ENCODE data around the gene ABCB11.
"Not testable (repeated sequence)": the region's sequence is repeated elsewhere in the genome, so short reads cannot be mapped to it uniquely, and the experiment has no call there.

Gene ABCB11

GRCh38 chr2:169041594-169041993, 10.5 kb upstream of the ABCB11 start:
- no peak for DNase-seq

DNA sequence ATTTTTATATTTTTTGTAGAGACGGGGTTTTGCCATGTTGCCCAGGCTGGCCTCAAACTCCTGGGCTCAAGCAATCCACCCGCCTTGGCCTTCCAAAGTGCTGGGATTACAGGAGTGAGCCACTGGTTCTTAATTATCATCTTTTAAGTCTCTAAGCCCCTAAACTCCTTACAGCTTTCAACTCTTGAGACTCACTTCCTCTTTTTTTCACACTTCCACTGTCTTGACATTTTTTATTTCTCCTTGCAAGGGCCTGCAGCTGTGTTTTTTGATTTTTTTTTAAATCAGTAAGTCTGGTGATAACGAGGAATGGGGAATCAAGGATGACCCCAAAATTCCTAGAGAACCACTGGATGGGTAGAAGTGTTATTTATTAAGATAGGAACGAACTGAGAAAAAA, 8.6 kb upstream of the ABCB11 start:
- DNase-seq: no peak

DNA sequence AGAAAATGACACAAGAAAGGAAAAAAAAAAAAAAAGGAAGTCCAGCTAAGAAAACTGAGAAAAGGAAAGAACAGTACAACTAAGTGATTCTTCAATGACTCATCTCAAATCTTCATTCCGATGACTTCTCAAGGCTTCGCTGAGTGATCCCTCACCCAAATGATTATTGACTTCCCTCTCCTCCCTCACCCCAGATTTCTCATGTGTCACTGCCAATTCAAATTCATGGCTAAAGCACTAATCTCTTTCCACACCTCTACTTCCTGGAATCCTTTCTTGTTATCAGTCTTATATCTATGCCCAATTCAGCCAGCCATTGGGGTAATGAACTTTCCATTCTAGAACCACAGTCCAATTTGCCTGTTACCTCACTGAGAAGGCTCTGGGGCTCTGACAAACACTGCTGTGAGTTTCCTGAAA, 7.2 kb upstream of the ABCB11 start:
- no peak for DNase-seq

DNA sequence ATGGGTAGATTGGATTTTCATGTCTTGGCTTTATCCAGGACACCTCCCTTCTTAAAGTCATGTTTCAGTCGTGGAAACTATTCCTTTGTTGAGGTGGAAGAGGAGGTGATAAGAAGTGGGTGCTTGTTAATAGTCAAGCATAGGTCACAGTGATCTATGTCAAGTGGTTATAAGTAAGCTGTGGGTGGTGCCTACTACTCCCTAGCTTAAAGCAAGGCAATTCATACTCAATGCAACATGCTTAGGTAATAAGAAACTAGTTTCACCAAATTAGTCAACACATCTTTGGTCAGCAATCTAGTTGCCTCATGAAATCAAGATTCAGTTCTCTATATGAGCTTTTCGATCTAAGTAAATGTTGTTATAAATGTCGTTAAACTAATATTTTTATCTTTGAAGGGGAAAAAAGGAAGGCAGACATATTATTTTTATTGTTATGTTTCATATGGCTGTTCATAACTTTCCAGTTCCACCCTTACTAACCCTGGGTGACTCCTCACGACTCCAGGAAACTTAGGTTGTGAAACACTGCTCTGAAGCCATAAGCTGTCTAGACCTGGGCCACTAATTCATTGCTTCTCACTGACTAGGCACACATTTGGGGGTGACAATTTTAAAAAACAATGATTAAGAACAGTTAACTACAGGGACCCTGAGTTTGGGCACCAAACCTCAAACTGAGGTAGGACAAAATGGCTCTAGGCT, 5.8 kb upstream of the ABCB11 start:
- no peak for DNase-seq

DNA sequence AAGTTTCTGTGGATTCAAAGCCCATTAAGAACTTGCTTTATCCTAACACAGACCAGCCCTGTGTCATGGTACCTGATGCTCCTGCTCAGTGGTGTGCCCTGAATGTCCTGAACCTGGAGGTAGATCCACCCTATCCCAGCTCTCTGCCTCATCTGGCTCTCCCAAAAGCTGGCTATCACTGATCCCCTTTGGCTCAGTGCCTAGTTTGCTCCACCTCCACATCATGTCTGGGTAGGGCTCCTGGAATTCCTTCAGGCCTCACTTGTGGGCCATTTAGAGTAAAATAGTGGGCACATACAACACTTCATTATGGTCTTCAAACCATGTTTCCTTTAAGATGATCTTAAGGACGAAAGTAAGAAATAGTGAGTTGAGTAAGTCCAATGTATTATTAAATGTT, 4.8 kb upstream of the ABCB11 start:
- no peak for DNase-seq

GRCh38 chr2:169034984-169035544, 3.9 kb upstream of the ABCB11 start:
- no peak for DNase-seq

GRCh38 chr2:169034256-169034655, 3.1 kb upstream of the ABCB11 start:
- no peak for DNase-seq

DNA sequence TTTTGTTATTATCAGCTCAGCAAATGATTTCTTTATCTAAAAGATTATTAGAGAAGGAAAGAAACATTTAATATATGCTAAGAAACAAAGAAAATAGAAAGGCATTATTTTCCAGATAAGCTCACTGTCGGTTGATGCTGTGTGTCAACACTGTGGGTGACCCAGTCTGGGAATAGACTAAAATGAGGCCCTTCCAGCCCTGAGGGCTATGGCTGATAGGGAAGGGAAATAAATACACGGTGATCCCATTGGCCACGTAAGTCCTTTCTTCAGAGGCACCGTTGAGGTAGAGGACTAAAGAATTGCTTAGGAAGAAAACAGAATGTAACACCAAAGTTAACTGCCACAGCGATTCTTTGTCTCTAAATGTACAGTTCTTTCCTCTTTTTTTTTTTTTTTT, 1.8 kb downstream of the ABCB11 start:
- DNase-seq: no peak

DNA sequence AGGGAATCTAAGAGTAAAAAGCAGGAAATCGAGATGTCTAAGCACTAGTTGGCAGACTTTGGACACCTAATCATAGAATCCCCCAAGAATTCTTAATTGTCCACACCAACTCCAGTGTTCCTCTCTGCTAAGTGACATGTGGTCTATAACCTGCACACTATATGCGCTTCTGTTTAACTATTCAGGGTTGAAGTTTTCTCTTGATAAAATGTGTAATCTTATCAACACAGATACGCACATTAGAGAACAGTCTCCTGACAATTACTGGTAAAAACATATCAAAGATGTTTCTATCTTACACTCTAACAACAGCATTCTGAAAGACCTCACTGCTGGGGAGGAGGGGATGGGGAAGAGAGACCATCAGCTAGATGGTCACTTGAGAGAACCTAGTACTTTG, 3.9 kb downstream of the ABCB11 start:
- no peak for DNase-seq

GRCh38 chr2:169026056-169026455, 5.1 kb downstream of the ABCB11 start:
- DNase-seq: no peak

DNA sequence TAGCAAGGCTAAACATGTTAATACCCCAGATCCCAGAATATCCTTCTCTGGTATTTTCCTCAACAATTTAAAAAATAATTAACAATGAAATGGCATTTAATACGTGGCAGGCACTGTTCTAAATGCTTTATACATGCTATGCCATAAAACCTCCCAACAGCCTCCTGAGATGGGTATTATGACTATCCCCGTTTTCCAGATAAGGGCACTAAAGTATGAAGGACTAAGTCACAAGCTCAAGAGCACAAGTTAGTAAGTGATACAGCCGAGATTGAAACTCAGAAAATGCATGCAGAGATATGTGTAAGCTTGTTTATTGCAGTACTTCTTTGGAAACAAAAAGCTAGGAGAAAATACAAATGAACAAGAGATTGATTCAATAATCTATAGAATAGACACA, 8.0 kb downstream of the ABCB11 start:
- no peak for DNase-seq

GRCh38 chr2:169018390-169018789, 12.7 kb downstream of the ABCB11 start:
- no peak for DNase-seq

DNA sequence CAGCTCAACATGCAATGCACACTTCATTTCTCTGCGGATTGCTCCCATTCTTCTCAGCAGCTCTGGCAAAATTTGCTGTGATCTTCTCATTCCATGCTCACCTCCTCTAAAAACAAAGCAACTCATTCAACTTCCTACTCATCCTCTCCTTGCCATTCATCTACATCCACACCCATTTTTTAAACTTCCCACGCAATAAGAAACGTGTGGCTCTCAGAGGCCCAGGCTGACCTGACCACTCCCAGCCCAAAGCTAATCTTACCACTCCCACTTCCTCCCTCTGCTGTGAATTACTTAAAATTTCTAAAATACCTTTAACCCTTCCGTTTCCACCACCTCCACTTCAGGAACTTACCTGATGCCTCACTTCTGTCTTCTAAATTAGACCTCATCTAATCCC, 15.2 kb downstream of the ABCB11 start:
- DNase-seq: no peak

DNA sequence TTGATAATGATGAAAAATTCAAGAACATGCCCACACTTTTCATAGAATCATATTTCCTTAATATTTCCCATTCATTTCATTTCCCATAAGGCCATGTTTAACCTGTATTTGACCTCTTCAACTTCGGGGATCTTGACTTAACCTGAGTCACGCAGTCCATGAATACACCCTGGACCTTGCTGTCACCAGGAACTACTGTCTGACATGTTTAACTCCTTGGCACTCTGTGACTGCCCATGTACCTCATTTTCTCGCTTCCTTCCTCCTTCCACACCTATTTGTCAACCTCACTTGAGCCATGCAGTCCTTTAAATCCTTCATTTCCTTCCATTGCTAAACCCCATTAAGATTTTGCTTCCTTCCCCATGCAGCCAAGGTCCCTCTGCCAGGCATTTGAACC, 16.3 kb downstream of the ABCB11 start:
- DNase-seq: no peak

DNA sequence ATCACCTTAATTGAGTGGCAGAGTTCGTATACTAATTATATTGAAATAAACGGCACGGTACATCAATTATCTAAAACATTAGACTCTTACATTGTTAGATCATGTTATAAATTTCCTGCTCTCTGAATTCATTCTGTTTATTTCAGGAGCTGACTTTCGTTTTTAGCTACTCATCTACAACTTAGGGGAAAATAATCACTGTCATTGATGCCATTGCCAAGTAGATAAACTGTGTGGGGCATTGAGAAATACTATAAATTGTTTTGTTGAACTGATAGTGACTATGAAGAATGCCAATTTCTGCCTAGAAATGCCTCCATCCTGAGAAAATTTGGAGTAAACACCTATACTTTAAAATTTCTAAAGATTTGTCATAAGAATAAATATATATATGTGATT, 17.5 kb downstream of the ABCB11 start:
- no peak for DNase-seq

DNA sequence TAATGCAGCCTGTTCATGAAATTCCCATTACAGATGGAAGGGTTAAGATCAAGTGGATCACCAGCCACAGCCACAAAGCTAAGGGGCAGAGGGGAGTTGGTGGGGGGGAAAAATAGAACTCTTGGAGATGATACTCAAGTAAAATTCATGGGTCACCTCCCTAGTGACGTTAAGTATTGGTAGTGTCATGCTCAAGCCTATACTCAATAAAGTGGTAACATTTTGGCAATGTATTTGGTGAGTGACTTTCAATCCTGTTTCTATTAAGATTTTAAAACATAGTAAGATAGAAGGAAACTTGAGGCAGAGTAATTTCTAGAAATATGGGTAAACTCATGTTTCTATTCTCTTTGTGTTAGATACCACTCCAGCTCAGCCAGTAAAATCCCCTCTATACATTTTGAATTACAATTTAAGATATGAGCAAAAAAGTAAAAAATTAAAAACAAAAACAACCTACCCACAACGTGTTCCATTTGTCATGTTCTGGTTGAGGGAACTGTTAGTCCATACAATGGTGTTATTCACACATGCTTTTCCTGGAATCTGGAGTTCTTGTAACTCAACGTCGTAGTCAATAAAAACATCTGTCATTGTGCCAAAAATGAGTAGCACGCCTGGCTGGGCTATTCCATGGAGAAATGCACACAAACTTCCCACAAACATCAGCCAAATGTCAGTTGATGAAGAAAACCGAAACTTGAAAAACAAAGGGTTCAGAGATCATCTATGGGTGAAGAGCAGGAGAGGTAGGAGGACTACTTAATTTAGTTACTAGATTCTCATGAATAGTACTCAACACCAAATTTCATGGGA, 18.1 kb downstream of the ABCB11 start:
- no peak for DNase-seq

GRCh38 chr2:169012191-169012792, 18.8 kb downstream of the ABCB11 start:
- not testable (repeated sequence) for DNase-seq

DNA sequence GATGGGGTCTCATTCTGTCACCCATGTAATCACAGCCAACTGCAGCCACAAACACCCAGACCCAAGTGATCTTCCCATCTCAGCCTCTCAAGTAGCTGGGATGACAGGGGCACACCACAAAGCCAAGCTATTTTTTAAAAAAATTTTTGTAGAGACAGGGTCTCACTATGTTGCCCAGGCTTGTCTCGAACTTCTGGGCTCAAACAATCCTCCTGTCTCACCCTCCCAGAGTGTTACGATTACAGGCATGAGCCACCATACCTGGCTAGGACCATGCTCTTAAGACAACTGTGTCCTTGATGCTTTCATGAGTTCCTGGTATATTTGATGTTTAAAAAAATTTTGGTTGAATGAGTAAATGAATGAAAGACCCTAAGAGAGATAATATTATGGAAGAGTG, 19.4 kb downstream of the ABCB11 start:
- no peak for DNase-seq

DNA sequence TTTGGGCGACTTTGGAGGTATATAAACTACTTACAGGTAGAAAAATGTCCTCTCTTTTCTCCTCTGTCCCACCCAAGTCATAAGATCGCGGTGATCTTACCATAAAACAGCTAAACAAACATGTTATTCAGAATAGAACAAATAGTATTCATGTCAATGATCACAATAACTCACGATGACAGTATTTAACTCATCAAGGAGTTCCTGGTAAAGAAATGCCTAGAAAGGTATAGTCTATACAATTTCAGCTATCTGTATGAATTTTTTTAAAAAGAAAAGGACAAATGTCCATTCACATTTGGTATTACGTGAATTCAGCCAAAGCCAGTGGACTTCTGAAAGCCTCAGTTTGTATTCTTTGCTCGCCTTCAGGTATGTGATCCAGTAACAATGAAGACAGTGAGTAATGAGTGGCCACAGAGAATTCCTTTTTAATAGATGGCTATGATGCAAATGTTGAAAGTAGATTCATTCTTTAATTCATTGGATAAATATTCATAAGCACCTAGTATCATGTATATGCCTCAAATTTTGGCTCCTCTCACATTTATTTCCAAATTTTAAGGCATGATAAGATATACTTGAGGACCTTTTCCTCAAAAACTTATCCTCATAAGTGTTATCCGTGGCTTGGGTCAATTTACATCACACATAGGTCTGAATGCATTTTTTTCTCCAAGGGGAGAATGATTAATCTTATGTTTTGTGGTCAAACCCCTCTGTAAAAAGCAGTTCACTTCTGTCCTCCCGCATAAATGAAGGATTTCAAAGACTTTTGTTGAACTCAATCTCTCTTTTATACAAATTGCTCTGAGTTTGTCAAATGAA, 20.3 kb downstream of the ABCB11 start:
- DNase-seq: no peak

DNA sequence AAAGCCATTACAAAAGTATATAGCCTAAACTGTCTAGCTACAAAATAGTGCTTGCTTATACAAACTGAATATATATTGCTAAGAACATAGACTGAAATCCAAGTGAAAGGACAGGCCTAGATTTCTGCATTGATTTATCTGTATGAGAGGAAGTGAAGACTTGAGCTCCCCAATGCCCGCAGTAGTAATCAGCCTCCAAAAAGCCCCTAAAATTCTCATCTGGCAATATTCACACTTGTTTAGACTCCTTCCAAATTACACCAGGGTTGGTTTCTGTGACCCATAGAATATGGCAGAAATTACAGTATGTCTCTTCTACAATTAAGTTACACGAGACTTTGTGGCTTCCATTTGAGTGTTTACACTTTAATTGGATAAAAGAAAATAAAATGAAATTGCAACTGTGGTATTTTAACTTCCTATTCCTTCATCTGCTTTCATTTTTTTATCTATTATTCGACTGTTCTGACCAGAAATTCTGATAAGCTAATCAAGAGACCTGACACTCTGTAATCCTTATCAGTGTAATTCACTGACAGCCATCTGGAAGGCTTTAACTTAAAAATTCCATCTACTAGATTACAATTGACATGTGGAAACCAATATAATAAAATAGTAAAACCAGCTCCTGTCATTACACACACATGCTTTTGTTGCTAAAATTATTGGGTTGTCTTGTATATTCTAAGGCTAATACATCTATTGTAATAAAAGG, 21.1 kb downstream of the ABCB11 start:
- DNase-seq: no peak

- DNase-seq: no peak
Observed at GRCh38 chr2:169007941-169008340, 23.2 kb downstream of the ABCB11 start.

- no peak for DNase-seq
Observed at GRCh38 chr2:169007356-169007755, 23.8 kb downstream of the ABCB11 start.

Data from activated naive CD4-positive, alpha-beta T cell (primary cell).